ENCODE measurements around the gene MUC5AC.
"Not testable (repeated sequence)": the region's sequence is repeated elsewhere in the genome, so short reads cannot be mapped to it uniquely, and the experiment has no call there.

The MUC5AC gene

DNA sequence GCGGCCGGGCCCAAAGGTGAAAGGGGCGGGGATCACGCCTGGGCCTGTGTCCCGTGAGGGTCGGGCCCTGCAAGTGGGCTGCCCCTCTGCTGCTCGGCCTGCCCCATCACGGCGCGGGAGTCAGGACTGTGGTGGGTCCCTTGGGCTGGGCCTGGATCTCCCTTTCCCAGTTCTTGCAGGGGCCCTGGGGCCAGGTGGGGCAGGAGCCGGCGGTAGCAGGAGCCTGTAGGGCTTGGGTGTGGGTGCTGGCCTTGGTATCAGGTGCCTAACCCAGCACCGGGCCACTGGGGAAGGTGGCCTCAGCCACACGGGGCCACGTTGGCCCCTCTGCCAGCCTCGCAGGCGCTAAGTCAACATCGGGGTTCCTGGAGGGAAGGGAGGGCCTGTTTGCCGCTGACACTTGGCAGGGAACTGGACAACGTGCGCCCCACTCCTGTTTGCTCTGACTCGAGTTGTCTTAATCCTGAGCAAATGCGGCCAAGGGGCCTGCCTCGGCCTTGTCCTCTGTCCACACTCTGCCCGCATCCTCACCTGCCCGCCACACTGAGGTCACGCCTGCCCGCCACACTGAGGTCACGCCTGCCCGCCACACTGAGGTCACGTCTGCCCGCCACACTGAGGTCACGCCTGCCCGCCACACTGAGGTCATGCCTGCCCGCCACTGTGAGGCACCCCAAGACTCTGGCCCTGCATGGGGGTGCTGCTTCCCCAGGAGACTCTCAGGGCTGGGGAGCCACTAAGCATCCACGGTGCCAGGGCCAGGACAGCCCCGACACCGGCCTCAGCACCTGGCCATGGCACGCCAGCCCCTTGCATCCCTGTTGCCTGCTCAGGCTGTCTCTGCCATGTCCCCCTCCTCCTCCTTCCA is 50.9 kb downstream of the MUC5AC start:
- no peak for DNase-seq (ENCODE audit: low spot score)

DNA sequence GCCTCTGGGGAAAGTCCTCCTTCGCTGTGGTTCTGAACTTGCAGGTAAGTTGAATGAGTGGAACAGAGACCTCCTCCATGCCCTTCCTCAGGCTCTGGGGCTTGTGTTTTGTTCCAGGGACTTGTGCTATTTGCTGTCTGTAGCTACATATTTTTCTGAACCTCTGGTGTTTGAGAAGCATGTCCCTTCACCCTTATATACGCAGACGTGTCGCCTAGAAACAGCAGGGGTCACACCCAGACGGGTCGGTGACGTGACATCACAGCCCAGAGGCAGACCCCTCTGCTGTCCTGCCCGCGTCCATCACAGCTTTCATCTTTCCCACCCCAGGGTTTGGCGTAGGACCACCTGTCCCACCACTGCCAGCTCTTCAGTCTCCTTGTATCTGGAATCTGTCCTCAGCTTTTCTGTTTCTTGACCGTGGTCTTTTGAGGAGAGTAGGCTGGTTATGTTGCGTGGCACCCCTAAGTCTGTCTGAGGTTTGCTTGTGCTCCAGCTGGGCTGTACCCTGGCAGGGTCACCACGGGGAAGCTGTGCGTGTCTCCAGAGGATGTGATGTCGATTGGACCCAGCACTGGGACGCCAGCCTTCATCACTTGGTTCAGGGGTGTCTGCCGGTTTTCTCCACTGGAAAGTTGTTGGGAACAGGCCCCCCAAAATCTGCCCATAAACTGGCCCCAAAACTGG is 51.8 kb downstream of the MUC5AC start:
- DNase-seq (ENCODE audit: low spot score): no peak

- no peak for DNase-seq (ENCODE audit: low spot score)
Observed at GRCh38 chr11:1211838-1212237, 54.1 kb downstream of the MUC5AC start.

- DNase-seq (ENCODE audit: low spot score): not testable (repeated sequence)
Observed at GRCh38 chr11:1215826-1216225, 58.1 kb downstream of the MUC5AC start.

GRCh38 chr11:1217151-1217550 is 59.4 kb downstream of the MUC5AC start:
- DNase-seq (ENCODE audit: low spot score): no peak

DNA sequence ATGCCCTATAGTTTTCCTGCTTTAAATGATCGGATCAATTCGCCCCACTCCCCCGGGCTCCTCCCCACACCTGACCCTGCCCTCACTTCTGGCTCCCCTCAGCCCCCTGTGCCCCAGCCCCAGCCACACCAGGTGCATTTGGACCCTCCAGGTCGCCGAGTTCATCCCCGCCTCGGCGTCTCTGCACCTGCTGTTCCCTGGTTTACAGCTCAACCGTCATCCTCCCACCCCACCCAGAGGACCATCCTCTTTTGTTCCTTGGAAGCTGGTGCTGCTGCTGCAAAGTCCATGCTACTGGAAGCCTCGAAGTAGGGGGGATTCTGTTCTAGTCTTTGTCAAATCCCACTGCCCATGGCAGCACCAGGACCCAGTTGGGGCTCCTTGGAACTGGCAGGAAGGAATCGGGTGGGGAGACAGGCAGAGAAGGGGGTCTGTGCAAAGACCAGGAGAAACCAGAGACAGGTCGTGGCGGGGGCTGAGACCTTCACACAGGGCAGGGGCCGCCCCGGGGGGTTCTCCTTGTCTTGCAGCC is 60.6 kb downstream of the MUC5AC start:
- no peak for DNase-seq (ENCODE audit: low spot score)

- no peak for DNase-seq (ENCODE audit: low spot score)
Observed at GRCh38 chr11:1218788-1219445, 61.2 kb downstream of the MUC5AC start.

DNA sequence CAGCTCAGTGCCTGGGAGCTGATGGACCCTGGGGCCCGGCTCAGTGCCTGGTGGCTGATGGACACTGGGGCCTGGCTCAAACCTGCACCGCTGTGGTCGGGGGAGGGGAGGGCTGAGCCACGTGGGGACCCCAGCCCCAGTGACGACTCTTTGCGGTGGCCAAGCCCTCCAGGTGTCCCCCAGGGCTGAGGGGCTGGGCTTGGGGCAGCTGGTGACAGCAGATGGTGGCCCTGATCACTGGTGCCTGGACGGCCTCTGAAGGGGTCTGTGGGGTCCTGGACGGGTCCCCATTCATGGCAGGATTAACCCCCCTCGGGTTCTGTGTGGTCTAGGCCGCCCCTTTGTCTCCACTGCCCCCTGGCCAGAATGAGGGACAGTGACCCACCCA is 61.7 kb downstream of the MUC5AC start:
- DNase-seq (ENCODE audit: low spot score): no peak

DNA sequence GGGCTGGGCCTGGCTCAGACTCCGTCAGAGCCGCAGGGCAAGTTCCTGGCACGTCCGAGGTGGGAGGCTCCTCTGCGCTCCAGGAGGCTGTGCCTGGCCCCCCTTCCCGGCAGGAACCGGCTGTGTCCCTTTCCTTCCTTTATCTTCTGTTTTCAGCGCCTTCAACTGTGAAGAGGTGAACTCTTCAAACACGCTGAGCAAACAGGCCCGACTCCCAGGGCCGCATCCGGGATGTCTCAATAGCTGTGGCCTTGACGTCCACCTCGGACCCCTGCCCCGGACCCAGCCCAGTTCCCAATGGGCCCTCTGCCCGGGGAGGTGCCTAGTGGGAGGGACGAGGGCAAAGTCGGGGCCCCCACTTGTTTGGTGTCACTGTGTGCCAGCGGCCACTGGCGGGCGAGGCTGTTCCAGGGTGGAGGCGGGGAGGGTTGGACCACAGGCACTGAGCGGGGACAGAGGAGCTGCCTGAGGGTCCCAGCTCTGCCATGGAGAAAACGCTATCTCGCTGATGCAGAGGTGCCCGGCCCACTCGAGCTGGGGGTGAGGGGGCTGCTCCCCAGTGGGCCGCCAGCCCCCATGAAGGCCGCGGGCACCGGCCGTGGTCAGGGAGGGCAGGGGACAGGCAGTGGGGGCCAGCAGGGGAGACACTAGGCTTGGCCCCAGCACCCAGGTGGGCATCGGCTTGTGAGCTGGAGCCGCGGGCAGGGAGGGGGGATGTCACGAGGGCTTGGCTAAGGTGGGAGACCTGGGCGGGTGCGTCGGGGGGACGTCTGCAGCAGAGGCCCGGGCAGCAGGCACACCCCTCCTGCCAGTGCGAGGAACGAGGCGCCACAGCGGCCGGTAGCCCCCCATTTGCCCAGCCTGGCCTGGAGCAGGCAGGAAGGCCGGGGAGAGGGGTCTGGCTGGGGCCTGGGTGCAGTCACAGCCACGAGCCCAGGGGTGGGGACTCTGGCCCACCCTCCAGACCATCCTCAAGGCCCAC is 62.4 kb downstream of the MUC5AC start:
- no peak for DNase-seq (ENCODE audit: low spot score)

DNA sequence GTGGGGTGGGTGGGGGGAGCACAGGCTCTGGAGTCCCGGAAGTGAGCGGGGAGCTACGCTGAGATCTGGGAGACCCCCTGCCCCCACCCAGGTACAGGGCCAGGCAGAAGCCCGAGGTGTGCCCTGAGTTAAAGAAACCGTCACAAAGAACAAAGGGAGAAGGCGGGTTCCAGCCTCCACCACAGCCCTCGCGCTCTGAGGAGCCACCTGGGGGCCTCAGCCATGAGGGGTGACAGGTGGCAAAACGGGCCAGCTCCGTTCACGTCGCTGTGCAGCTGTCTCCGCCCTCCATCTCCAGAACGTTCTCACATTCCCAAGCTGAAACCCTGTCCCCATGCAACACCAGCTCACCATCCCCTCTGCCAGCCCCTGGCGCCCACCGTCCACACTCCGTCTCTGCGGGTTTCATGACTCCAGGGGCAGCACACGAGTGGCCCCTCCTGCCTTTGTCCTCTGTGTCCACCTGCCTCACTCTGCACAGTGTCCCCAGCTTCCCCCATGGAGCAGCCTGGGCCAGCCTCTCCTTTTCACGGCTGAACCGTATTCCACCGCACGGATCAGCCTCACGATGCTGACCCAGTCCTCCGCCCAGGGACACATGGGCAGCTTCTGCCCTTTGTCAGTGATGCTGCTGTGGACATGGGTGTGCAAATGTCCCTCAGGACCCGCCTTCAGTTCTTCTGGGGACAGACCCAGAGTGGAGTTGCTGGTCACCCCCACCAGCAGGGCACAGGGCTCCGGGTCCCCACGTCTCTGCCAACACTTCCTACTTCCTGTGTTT is 63.4 kb downstream of the MUC5AC start:
- DNase-seq (ENCODE audit: low spot score): no peak

- no peak for DNase-seq (ENCODE audit: low spot score)
Observed at GRCh38 chr11:1221848-1222311, 64.1 kb downstream of the MUC5AC start.

- DNase-seq (ENCODE audit: low spot score): no peak
Observed at GRCh38 chr11:1222491-1223345, 65.0 kb downstream of the MUC5AC start, which contains the start of gene MUC5B. Gene MUC5B, plus strand, starts transcription at chr11:1223066. Its CDS starts 58 bp downstream, at chr11:1223124.

DNA sequence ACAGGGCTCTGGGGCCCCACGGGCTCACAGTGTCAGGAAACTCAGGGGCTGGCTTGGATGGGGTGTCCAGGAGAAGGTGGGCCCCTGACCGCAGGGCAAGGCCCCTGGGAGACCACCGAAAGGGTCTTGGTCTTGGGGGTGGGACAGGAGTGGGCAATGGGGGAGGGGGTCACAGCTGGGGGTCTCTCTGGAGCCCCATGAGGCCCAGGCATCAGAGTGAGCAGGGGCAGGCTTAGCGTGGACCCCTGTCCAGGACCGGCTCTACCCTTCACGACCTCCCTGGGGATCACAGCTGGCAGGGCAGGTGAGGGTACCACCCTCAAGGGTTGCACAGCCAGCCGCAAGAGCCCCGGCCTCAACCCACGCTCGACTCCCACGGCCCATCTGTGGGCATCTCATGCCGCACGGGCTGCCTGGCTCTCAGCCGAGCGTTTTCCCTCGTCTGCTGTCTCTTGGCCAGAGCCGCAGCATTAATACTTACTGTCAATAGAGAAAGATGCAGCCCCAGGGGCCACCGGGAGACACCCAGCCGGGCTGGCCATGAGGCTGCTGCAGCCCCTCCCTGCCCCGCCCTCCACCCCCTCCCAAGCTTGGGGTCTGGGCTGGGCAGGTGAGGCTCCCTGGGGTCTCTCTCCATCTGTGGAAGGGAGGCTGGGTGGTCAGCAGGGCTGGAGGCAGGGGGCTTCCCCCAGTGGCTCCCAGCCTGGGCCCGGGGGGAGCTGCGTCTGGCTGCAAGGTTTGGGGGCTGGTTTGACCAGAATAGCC is 65.8 kb downstream of the MUC5AC start:
- no peak for DNase-seq (ENCODE audit: low spot score)

DNA sequence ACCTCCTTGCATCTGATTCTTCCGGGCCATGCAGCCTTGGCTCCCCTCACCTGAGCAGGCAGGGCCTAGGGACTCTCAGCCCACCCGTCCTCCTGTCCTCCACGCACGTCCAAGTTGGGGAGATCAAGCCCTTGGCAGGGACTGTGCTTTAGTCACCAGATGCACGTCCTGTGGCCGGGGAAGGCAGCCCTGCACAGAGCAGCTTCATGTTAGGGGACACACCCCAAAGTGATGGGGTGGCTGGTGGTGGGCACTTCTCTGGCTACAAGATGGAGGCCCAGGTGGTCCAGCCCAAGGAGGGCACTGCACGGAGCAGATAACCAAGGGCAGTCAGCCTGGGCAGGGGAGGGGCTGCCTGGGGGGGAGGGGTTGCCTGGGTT is 66.3 kb downstream of the MUC5AC start:
- DNase-seq (ENCODE audit: low spot score): no peak

- no peak for DNase-seq (ENCODE audit: low spot score)
Observed at GRCh38 chr11:1224491-1225385, 67.0 kb downstream of the MUC5AC start.

DNA sequence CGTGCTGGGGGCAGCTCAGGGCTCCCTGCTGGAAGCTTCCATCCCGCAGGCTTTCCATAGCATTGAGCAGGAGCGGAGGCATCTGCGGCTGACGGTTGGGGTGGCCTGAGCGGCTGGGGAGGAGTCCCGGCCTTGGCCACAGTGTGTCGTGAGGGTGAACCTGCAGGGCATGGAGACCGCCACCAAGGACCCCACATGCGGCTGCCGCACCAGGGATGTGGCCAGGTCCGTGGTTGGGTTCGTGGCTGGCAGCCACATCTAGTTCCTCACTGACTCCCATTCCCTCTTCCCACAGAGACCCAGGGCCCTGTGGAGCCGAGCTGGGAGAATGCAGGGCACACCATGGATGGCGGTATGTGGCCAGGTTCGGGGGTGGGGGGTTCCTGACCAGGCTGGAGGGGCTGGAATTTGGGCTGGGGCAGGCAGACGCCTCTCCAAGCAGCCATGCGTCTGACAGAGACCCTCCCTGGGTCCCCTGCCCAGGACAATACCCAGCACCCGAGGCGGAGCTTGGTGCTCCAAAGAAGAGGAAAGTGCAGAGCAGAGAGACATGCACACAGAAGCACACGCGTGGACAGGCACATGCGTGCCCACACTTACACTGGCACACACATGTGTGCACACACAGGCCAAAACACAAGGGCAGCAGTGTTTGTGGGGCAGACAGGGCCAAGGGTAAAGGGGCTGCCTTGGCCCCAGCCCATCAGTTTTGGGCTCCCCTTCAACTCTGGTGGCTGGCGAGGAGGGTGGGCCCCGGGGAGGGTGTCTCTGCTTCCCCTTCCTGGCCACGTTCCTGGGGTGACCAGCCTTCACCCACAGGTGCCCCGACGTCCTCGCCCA is 67.9 kb downstream of the MUC5AC start:
- DNase-seq (ENCODE audit: low spot score): no peak

Measured in cerebellar cortex (tissue), 1 donor.